Adrenal gland (tissue), 5 donors: ENCODE measurements around the gene PHLDA1.

Experiments
- CTCF ChIP-seq, 6 experiments: fragments of 450-650 bp in 4 of 6; fragments of 200-600 bp in 2 of 6; sonication (generic) in 1 of 6; IDR thresholded peaks; 1 replicate in 5 of 6; 2 replicates in 1 of 6; pipeline versions ENCODE4 v1.5.1 to v1.8.0; 2016 to 2021; ENCODE audit warnings: antibody characterized with exemption in 6 of 6, mild to moderate bottlenecking in 2 of 6, moderate library complexity in 1 of 6
- POLR2A ChIP-seq, 2 donors: fragments of 450-650 bp; IDR thresholded peaks; one replicate each; pipeline ENCODE4 v1.6.1; 2017; ENCODE audit warnings: antibody characterized with exemption in 2 of 2, mild to moderate bottlenecking in 2 of 2, moderate library complexity in 1 of 2
- donor health status: DM: no; HTN: no; CAD: no.

GRCh38 chr12:76025601-76026575 is 5.7 kb downstream of the PHLDA1 start:
- TF ChIP-seq CTCF (IDR thresholded peaks at IDR 0.05) (no peak), POLR2A (IDR thresholded peaks at IDR 0.05) (no peak)
